NCI-H1048 (cell line): ENCODE results near the gene GPR32.
"Not testable (repeated sequence)": the region's sequence is repeated elsewhere in the genome, so short reads cannot be mapped to it uniquely, and the experiment has no call there.

Experiments used
- DNase-seq: peaks from one replicate; lab custom pipeline; 2025; lab: John Stamatoyannopoulos, UW

Gene GPR32

DNA sequence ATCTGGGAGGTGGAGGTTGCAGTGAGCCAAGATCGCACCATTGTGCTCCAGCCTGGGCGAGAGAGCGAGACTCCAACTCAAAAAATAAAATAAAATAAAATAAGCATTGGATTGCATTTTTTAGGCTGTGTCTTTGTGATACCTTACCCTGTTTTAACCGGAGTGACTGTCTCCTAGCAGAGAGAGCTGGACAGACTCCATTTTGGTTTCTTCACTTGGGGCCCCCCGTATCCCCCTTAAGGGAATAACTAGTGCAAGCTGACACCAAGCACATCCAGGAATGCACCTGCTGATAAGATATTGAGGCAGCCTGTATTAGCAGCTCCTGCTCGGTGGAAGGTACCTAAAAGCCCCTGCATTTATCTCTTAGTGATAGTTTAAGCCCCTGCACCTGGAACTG is 20.8 kb upstream of the GPR32 start:
- DNase-seq = no peak

DNA sequence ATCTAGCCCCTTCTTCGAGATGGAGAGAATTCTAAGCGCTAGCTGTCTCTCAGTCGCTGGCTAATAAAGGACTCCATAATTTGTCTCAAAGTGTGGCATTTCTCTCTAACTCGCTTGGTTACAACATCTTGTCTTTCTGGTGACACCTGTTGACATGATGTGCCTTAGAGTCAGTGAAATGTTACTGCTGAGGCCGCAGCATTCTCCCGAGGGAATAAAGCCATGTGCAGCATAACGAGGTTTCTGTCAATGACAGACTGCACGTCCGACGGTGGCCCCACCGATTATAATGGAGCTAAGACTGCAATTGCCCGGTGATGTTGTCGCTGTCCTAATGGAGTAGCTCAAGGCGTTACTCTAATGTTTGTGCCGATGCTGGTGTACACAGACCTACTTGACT is 20.3 kb upstream of the GPR32 start:
- DNase-seq = no peak

DNA sequence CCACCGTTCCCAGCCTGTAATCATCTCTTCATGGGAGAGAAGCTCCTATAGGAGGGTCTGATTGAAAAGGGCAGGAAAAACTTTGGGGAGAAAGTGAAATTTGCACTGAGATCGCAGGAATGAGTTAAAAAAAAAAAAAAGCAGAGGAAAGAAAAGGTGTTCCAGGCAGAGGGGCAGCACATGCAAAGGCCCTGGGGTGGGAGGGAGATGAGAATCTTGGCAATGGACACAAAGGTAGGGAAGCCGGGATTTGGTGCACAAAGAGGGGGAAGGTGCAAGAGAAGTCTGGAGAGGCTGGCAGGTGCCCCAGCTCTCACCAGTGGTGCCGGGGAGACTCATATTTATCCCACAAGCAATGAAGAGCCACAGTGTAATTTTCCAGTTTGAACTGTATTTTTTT is 16.4 kb upstream of the GPR32 start:
- no peak for DNase-seq

GRCh38 chr19:50756244-50756643 is 14.0 kb upstream of the GPR32 start:
- DNase-seq = not testable (repeated sequence)

DNA sequence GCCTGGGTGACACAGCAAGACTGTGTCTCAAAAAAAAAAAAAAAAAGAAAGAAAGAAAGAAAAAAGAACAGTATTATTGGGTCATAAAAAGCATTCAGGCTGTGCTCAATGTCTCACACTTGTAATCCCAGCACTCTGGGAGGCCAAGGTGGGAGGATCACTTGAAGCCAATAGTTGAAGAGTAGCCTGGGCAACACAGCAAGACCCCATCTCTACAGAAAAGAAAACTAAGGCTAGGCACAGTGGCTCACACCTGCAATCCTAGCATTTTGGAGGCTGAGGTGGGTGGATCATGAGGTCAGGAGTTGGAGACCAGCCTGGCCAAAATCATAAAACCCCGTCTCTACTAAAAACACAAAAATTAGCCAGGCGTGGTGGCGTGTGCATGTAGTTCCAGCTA is 12.6 kb upstream of the GPR32 start:
- not testable (repeated sequence) for DNase-seq

DNA sequence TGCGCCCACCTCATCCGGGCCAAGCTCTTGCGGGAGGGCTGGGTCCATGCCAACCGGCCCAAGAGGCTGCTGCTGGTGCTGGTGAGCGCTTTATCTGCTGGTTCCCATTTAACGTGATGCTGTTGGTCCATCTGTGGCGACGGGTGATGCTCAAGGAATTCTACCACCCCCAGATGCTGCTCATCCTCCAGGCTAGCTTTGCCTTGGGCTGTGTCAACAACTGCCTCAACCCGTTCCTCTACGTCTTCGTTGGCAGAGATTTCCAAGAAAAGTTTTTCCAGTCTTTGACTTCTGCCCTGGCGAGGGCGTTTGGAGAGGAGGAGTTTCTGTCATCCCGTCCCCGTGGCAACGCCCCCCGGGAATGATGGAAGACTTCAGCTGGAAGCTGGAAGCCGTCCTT is 11.2 kb upstream of the GPR32 start:
- DNase-seq = not testable (repeated sequence)

DNA sequence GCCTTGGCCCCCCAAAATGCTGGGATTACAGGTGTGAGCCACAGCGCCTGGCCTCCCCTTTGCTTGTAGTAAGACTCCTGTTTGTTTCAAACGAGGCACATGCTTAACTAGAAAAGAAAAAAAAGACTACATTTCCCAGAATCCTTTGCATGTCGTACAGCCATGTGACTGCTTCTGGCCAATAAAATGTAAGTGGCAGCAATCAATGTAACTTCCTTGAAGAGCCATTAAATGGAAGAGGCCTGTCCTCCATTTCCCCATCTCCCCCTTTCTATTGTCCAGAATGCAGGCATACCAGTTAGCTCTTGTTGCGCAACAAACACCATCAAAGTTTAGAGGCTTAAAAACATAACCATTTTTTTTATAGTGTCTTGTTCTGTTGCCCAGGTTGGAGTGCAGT is 10.4 kb upstream of the GPR32 start:
- DNase-seq = no peak

DNA sequence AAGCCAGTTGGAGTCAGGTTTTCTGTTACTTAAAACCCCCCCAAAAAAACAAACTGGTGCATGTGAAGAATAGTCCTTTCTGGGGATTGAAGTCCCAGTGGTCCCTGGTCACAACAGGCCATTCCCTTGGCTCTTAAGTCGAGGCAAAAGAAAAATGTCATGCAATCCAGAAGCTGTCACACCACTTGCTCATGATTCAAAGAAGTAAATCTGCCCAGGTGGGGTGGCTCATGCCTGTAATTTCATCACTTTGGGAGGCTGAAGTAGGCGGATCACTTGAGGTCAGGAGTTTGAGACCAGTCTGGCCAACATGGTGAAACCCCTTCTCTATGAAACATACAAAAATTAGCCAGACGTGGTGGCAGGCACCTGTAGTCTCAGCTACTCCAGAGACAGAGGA is 8.8 kb upstream of the GPR32 start:
- not testable (repeated sequence) for DNase-seq

DNA sequence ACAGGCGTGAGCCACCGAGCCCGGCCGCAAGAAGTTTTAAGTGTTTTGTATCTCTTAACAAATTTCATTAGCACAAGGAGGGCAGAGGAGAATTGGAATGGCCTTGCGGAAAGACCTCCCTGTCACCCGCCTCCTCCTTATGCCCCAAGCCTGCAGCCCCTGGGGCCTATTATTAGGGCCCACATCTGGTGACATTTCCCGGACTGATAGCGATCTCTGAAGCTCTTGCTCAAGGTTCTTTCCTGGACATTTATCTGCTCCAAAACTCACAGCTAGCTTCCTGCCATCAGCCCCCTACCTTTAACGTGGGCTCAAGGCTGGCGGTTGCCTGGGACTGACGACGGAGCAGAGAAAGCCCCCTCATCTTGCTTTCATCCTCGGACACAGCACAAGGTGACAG is 6.7 kb upstream of the GPR32 start:
- DNase-seq = not testable (repeated sequence)

GRCh38 chr19:50764409-50764808 is 5.9 kb upstream of the GPR32 start:
- no peak for DNase-seq

GRCh38 chr19:50766746-50767145 is 3.5 kb upstream of the GPR32 start:
- DNase-seq = not testable (repeated sequence)

DNA sequence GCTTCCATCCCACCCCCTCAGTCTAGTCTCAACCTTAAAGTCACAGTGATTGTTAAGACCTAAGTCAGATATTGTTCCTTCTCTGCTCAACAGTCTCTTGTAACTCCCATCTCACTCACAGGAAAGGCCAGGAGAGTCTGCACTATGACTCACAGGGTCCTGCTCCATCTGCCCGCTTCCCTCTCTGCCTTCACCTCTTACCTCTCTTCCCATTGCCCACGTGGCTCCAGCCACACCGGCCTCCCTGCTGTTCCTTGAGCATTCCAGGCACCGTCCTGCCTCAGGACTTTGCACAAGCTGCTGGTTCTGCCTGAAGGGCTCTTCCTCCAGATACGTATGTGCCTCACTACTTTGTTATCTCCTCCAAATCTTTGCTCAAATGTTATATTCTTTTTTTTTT is 3.0 kb upstream of the GPR32 start:
- not testable (repeated sequence) for DNase-seq

DNA sequence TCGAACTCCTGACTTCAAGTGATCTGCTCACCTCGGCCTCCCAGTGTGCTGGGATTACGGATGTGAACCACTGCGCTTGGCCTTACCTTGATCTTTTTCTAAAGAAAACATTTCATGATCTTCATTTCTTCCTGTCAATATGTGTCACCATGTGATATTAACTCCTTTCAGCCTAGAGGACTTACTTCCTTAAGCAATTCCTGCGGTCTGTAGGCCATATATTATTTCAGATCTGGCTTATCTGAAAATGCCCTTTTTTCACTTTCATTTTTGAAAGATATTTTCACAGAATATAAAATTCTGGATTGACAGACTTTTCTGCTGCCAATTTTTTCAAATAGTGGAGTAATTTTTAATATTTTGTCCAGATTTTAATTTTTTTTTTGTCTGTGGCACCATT is 2.0 kb upstream of the GPR32 start:
- DNase-seq = no peak

DNA sequence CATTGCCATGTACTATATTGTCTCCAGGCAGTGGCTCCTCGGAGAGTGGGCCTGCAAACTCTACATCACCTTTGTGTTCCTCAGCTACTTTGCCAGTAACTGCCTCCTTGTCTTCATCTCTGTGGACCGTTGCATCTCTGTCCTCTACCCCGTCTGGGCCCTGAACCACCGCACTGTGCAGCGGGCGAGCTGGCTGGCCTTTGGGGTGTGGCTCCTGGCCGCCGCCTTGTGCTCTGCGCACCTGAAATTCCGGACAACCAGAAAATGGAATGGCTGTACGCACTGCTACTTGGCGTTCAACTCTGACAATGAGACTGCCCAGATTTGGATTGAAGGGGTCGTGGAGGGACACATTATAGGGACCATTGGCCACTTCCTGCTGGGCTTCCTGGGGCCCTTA is 624 bp downstream of the GPR32 start:
- DNase-seq = no peak

DNA sequence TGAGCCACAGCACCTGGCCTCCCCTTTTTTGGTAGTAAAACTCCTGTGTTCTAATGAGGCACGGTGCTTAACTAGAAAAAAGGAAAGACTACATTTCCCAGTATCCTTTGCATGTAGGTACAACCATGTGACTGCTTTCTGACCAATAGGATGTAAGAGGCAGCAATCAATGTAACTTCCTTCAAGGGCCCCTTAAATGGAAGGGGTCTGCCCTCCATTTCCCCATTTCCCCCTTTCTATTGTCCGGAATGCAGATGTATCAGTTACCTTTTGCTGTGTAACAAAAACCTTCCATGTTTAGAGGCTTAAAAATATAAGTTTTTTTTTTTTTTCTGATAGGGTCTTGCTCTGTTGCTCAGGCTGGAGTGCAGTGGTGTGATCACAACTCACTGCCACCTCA is 2.2 kb downstream of the GPR32 start:
- no peak for DNase-seq

GRCh38 chr19:50772912-50773311 is 2.6 kb downstream of the GPR32 start:
- not testable (repeated sequence) for DNase-seq

DNA sequence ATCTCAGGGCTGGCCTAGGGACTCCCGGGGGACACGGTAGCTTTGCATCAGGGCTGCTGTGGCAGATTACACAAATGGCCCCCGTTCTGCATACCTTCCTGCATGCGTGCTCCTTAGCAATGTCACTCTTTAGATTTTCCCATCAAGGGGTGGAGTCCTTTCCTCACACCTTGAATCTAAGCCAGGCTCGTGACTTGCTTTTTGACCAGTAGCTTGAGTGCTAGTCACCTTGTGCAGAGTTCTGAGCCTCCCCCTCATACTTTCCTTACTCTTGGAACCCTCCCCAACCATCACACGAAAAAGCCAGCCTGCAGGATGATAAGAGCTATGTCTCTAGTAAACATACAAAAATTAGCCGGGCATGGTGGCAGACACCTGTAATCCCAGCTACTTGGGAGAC is 3.2 kb downstream of the GPR32 start:
- DNase-seq = not testable (repeated sequence)

- DNase-seq = no peak
Measured at GRCh38 chr19:50776131-50776530, 5.9 kb downstream of the GPR32 start.

- no peak for DNase-seq
Measured at GRCh38 chr19:50777261-50777660, 7.0 kb downstream of the GPR32 start.

DNA sequence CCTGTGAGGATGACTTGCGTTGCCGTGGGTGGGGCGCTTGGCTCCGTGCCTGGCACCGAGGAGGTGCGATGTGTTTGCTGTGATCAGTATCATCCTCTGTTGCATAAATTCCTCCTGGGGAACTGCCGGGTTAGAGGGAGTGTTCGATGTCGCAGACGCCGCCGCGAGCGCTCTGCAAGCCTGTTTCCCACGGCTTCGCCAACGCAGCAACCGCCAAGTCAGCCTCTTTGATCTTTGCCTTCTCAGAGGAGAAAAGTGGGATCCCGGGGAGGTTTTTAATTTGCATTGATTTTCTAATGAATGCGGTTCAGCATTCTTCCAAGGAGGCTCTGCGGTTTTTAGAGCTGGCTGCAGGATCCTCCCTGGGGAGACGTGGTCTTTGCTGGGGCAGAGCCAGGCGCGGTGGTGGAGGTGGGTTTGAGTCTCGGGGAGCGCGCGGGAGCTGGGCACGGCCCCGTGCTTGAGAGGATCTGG is 7.6 kb downstream of the GPR32 start:
- DNase-seq = no peak

DNA sequence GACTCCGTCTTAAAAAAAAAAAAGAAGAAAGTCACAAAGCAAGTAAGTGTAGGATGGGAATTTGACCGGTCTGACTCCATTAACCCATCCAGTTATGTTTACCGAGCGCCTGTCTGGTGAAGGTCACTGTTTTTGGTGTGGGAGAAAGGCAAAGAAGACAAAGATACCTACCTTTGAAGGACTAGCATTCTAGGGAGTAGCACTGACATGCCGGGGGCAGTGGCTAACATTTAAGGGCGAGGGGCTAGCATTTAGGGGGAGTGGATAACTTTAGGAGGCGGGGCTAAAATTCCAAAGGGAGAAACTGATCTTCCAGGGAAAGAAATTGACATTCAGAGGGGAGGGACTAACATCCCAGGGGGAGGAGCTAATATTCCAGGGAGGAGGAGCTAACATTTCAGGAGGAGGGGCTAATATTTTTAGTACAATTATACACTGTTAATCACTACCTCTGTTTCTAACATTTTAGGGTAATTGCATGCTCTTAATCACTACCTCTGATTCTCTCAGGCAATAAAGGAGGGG is 8.7 kb downstream of the GPR32 start:
- no peak for DNase-seq

- no peak for DNase-seq
Measured at GRCh38 chr19:50779504-50780457, 9.5 kb downstream of the GPR32 start.

DNA sequence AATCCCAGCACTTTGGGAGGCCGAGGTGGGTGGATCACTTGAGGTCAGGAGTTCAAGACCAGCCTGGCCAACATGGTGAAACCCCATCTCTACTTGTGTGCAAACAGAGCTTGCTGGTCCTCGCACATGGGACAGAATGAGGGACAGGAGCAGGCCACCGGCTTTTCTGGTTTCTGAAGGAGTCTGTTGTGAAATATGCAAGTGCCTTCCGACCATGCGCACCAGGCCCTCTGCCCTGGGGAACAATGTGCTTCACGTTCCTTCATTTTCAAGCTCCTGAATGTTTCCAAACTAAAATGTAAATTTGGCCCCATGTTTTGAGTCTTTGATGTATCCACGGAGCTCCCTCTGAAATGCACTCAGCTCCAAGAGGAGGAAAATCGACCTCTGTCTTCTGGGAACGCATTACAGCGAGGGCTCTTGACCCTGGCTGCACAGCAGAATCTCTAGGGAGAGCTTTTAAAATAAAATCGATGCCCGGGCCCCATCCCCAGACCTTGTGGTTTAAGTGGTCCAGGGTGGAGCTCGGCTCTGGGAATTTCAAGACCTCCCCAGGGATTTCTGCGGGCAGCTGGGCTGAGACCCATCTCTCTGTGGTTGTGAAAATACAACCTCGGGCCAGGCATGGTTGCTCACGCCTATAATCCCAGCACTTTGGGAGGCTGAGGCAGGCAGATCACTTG is 10.6 kb downstream of the GPR32 start:
- no peak for DNase-seq
